Central memory CD4-positive, alpha-beta T cell (primary cell): Measurements from ENCODE around the gene SLC13A5.
"Not testable (repeated sequence)": the region's sequence is repeated elsewhere in the genome, so short reads cannot be mapped to it uniquely, and the experiment has no call there.

Source experiments
- DNase-seq: peaks from one replicate; pipeline ENCODE4 v3.0.0; 2022

The SLC13A5 gene

GRCh38 chr17:6683081-6683684 lies 30.0 kb downstream of the SLC13A5 start:
- DNase-seq: no peak

GRCh38 chr17:6682339-6682738 lies 30.8 kb downstream of the SLC13A5 start:
- no peak for DNase-seq

GRCh38 chr17:6681671-6682070 lies 31.5 kb downstream of the SLC13A5 start:
- no peak for DNase-seq

GRCh38 chr17:6681176-6681575 lies 32.0 kb downstream of the SLC13A5 start:
- no peak for DNase-seq

- no peak for DNase-seq
These were observed 33.9 kb downstream of the SLC13A5 start for GRCh38 chr17:6679241-6679640.

DNA sequence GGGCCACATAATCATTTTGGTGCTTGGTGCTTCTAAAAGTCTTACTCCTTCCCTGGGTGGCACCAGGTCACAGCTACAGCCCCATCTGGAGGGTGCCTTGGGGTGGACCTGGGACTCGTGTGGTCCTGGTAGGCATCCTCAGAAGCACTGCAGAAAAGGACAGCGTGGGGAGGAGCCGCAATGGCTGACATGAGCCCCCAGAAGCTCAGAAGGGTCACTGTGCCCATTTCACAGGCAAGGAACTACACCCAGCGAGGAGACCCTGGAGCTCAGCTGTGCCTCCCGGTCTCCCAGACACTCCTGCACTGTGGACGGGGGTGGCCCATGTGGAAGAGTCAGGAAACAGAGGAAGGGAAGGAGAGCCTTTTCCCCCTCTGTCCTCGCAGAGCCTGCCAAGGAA lies 35.2 kb downstream of the SLC13A5 start:
- no peak for DNase-seq

GRCh38 chr17:6677158-6677831 lies 35.9 kb downstream of the SLC13A5 start:
- no peak for DNase-seq

- no peak for DNase-seq
These were observed 36.4 kb downstream of the SLC13A5 start for GRCh38 chr17:6676802-6677157.

- no peak for DNase-seq
These were observed 37.9 kb downstream of the SLC13A5 start for GRCh38 chr17:6675201-6675825.

DNA sequence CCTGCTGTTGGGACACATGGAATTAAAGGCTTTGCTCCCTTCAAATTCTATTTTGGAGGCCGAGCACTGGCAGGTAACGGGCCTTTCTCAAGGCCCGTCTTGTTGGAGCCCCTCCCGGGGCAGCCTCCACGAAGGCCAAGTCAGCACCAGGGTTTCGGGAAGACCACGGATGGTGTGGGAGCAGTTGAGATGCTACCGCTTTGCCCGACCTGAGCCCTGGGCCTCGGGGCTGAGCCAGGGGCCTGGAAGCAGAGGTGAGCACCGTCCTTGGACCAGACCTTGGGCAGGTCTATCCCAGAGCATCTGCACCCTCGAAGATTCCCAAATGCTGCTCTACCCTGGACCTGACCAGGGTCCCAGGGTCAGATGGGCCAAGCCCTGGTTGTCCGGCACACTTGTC lies 38.6 kb downstream of the SLC13A5 start:
- no peak for DNase-seq

DNA sequence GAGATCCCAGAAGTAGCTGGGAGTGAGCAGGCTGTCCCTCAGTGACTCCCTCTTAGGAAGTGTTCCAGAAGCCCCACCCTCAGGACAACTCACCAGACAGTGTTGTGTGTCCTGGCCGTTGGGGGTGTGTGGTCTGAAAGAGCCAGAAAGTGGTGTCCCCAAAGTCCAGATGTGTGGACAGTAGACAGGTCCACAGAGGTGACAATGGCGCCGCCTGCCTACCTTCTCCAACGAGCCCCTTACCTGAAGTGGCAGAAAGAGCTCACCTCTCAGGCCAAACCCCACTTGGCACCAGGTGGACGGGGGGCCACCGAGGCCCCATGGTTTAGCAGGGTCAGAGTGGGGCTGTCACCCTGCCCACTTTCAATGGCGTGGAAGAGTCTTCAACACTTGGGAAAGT lies 41.7 kb downstream of the SLC13A5 start:
- DNase-seq: no peak

GRCh38 chr17:6670999-6671398 lies 42.2 kb downstream of the SLC13A5 start:
- no peak for DNase-seq

DNA sequence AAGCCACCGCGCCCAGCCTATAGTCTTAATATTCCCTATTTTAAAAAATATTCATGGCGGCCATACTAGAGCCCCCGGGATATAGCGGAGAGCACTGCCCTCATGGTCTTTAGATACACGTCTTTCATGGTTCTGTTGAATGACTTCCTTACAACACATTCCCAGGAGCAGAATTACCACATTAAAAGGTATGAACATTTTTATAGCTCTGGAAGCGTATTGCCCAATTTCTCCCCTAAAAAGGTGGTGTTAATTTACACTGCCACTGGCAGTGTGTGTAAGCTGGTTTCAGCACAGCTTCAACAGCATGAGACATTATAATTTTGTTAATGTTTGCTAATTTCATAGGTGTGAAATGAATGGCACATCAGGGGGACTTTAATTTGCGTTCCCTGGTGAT lies 42.6 kb downstream of the SLC13A5 start:
- no peak for DNase-seq

DNA sequence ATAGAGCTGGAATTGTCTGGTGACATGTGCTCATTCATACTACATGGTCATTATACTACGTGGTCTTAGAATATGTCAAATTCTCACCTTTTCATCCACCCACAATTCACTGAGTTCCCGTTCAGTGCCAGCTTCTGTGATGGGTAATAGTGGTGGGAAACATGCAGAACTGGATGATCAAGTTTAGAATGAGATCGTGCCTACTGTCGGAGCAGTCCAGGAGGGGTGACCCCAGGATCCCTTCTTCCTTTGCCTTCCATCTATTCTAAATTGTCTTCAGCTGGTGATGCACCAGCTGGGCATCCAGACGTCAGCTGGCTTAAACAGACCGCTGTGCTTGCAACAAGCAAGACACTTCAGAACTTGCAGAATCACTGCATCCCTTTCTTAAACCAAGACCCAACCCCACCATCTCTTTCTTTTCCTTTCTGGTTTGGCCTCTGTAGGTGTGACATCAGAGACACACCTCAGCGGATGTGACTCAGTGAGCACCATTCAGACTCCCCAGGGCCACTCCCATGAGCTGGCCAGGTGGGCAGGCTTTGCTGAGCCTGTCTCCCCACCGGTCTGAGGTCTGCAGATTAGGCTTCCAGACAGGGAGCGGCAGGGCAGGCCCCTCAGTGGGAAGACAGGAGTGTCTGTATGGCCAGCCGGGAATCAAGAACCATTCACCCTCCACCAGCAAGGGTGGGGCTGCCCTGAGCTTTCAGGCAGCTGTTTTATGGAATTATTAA lies 43.5 kb downstream of the SLC13A5 start:
- no peak for DNase-seq

DNA sequence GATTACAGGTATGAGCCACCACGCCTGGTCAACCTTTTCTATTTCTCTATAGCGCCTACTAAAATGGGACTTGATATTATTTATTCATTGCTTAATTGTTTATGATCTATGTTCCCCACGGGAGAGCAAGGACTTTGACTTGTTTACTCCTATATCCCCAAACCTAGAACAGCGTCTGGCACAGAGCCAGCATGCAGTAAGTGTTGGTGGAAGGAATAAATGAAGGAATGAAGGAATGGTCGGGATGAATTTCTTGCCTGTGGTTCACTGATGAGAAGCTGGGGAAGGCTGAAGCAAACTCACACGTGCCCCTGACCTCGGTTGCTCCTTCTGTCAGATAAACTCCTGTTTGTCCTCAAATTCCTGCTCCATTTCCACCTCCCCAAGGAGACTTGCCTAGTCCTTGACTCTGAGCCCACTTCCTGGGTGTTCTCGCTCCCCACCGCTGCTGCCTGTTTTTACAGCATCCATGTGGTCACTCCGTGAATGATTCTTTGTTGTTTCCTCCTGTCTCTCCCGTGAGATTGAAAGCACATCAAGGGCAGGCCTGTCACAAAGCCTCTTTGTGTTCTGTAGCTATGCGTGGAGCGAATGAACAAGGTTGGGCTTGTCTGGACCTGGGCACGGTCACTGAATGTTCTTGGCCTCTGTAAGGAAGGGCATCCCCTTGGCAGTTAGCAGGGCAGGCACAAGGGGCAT lies 44.3 kb downstream of the SLC13A5 start:
- no peak for DNase-seq

DNA sequence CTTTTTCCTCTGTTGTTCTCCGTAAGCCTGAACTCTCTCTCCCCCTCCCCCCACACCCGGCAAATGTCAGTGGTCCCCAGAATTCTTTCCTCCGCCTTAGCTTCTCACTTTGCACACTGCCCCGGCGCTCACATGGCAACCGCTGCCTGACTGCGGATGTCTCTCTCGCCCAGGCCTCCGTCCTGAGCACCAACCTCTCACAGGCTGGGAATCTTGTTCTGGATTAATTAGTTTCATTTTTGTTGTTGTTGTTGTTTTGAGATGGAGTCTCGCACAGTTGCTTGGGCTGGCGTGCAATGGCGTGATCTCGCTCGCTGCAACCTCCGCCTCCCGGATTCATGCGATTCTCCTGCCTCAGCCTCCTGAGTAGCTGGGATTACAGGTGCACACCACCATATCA lies 45.0 kb downstream of the SLC13A5 start:
- DNase-seq: no peak

DNA sequence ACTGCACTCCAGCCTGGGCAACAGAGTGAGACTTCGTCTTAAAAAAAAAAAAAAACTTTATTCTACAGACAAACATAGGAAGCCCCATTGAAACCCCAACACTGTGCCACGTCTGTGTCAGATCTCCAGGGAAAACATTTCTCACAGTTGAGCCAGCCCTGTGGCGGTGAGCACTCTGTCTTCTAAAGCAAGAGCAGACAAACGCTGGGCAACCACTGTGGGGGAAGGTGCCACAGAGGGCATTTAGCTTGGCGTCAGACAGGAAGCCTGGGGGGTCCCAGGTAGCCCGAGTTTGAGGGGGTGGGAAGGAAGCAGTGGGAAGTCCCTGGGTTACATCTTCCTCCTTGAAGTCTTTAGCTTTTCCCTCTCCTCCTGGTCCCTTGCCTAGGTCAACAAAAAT lies 45.7 kb downstream of the SLC13A5 start:
- no peak for DNase-seq

GRCh38 chr17:6666557-6666956 lies 46.6 kb downstream of the SLC13A5 start:
- no peak for DNase-seq

- no peak for DNase-seq
These were observed 47.1 kb downstream of the SLC13A5 start for GRCh38 chr17:6666077-6666521.

DNA sequence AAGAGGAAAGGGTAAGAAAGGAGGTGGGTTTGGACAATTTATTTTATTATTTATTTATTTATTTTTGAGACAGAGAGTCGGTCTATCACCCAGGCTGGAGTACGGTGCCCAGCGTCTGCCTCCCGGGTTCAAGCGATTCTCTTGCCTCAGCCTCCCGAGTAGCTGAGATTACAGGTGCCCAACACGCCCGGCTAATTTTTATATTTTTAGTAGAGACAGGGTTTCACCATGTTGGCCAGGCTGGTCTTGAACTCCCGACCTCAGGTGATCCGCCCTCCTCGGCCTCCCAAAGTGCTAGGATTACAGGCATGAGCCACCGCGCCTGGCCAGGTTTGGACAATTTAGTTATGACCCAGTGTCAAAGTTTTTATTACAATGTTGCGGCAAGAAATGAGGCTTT lies 50.0 kb downstream of the SLC13A5 start:
- not testable (repeated sequence) for DNase-seq

GRCh38 chr17:6661464-6661848 lies 51.7 kb downstream of the SLC13A5 start:
- DNase-seq: no peak

GRCh38 chr17:6660805-6661463 lies 52.2 kb downstream of the SLC13A5 start:
- DNase-seq: no peak

DNA sequence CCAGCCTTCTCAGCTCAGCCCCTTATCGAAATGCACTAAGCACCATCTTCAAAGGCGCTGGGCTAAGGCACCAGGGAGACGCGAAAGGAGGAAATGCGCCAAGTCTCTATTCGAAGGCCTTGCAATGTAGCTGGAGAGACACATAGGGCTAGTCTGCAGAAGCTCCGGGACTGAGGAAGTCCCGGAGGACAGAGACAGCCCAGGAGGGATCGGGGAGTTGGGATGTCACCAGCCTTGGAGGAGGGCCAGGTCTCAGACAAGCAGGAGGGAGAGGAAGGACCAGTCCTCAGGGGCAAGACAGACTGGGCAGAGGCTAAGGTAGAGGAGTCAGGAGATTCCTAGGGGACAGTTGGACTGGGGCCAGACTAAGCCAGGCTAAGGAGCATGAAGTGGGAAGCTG lies 53.1 kb downstream of the SLC13A5 start:
- no peak for DNase-seq
